Measurements from ENCODE around the gene TIPIN. TPM values are rescaled to one million over a fixed set of nuclear protein-coding genes. Genes with fewer than 3 reads are reported as not detected.

Gene TIPIN
- total RNA-seq, 1 experiment from 2014 or later = 27.0 TPM

GRCh38 chr15:66291816-66292570 is 64.5 kb downstream of the TIPIN start:
- intact Hi-C loops (cut with micrococcal nuclease; ENCODE audit: unreplicated experiment) = no loop called here
- peaks cover 27% of the 10 kb centered on the region for H3K36me3 Mint-ChIP-seq (ENCODE audit: insufficient read depth, unreplicated experiment)
- no peak for DNase-seq

GRCh38 chr15:66290518-66290917 is 66.0 kb downstream of the TIPIN start:
- no peak for DNase-seq
- CTCF ChIA-PET = no interaction called here
- no TSS peak for BruUV-seq (replicated peaks)
- Mint-ChIP-seq H3K27me3 (ENCODE audit: unreplicated experiment) (no peaks in the 10 kb centered on the region), H3K27ac (ENCODE audit: unreplicated experiment) (no peak overlapping the region), H3K9me3 (ENCODE audit: low read depth, unreplicated experiment) (no peaks in the 10 kb centered on the region), H3K4me1 (ENCODE audit: low read depth, unreplicated experiment) (peaks cover 28% of the 10 kb centered on the region), H3K4me3 (ENCODE audit: low read depth, unreplicated experiment) (no peak overlapping the region), H3K36me3 (ENCODE audit: insufficient read depth, unreplicated experiment) (peaks cover 27% of the 10 kb centered on the region)
- intact Hi-C loops (cut with micrococcal nuclease; ENCODE audit: unreplicated experiment) = no loop called here
- no peak for TF ChIP-seq CTCF (IDR thresholded peaks at IDR 0.05; ENCODE audit: unreplicated experiment)

More at GRCh38 chr15:66291816-66292570, 64.5 kb downstream of the TIPIN start:
- BruUV-seq (replicated peaks) = TSS peak; percentile 59
- H3K4me1 Mint-ChIP-seq (ENCODE audit: low read depth, unreplicated experiment) = peaks cover 28% of the 10 kb centered on the region
- no peaks in the 10 kb centered on the region for H3K27me3 Mint-ChIP-seq (ENCODE audit: unreplicated experiment)
- peak overlapping the region; percentile 80 for H3K4me3 Mint-ChIP-seq (ENCODE audit: low read depth, unreplicated experiment)
- CTCF ChIA-PET = interaction anchor here (0.5 to 0.6 kb wide), 3 partner anchors 9 to 506 kb away, joined by 3 to 5 read pairs (median 3); no protein-coding TSS in a partner anchor
- H3K9me3 Mint-ChIP-seq (ENCODE audit: low read depth, unreplicated experiment) = no peaks in the 10 kb centered on the region
- TF ChIP-seq CTCF (IDR thresholded peaks at IDR 0.05; ENCODE audit: unreplicated experiment) = no peak
- H3K27ac Mint-ChIP-seq (ENCODE audit: unreplicated experiment) = no peak overlapping the region

- peaks cover 26% of the 10 kb centered on the region for H3K4me1 Mint-ChIP-seq (ENCODE audit: low read depth, unreplicated experiment)
- no TSS peak for BruUV-seq (replicated peaks)
- no peaks in the 10 kb centered on the region for H3K9me3 Mint-ChIP-seq (ENCODE audit: low read depth, unreplicated experiment)
- no peak for DNase-seq
- H3K4me3 Mint-ChIP-seq (ENCODE audit: low read depth, unreplicated experiment) = no peak overlapping the region
- TF ChIP-seq CTCF (IDR thresholded peaks at IDR 0.05; ENCODE audit: unreplicated experiment) = no peak
- intact Hi-C loops (cut with micrococcal nuclease; ENCODE audit: unreplicated experiment) = no loop called here
- CTCF ChIA-PET = no interaction called here
- H3K36me3 Mint-ChIP-seq (ENCODE audit: insufficient read depth, unreplicated experiment) = peaks cover 27% of the 10 kb centered on the region
- H3K27ac Mint-ChIP-seq (ENCODE audit: unreplicated experiment) = no peak overlapping the region
- no peaks in the 10 kb centered on the region for H3K27me3 Mint-ChIP-seq (ENCODE audit: unreplicated experiment)
Measured at GRCh38 chr15:66290007-66290406, 66.5 kb downstream of the TIPIN start.

GRCh38 chr15:66288551-66289185 is 67.8 kb downstream of the TIPIN start:
- peaks cover 19% of the 10 kb centered on the region for H3K4me1 Mint-ChIP-seq (ENCODE audit: low read depth, unreplicated experiment)
- CTCF ChIA-PET = interaction anchor here (0.6 to 1.2 kb wide), 2 partner anchors 36 to 235 kb away, joined by 3 to 4 read pairs; no protein-coding TSS in a partner anchor
- H3K9me3 Mint-ChIP-seq (ENCODE audit: low read depth, unreplicated experiment) = no peaks in the 10 kb centered on the region
- no peak for DNase-seq
- no peaks in the 10 kb centered on the region for H3K27me3 Mint-ChIP-seq (ENCODE audit: unreplicated experiment)
- no peak overlapping the region for H3K27ac Mint-ChIP-seq (ENCODE audit: unreplicated experiment)
- intact Hi-C loops (cut with micrococcal nuclease; ENCODE audit: unreplicated experiment) = loop anchor here (5.0 to 10.0 kb wide), 2 partner anchors 306 to 384 kb away; no protein-coding TSS in a partner anchor
- no peak overlapping the region for H3K4me3 Mint-ChIP-seq (ENCODE audit: low read depth, unreplicated experiment)
- no TSS peak for BruUV-seq (replicated peaks)
- peaks cover 14% of the 10 kb centered on the region for H3K36me3 Mint-ChIP-seq (ENCODE audit: insufficient read depth, unreplicated experiment)
- no peak for TF ChIP-seq CTCF (IDR thresholded peaks at IDR 0.05; ENCODE audit: unreplicated experiment)

Data from Calu3 (cell line).